ENCODE data around the gene POLD1. TPM values are rescaled to one million over a fixed set of nuclear protein-coding genes. Genes with fewer than 3 reads are reported as not detected.
"Not testable (repeated sequence)": the region's sequence is repeated elsewhere in the genome, so short reads cannot be mapped to it uniquely, and the experiment has no call there.

The POLD1 gene
- total and polyA plus RNA-seq, 2 experiments from 2014 or later = 18.2 to 32.6 TPM

- H4K20me1 ChIP-seq (ENCODE audit: insufficient read depth, poor library complexity, severe bottlenecking) = no peaks in the 10 kb centered on the region
- H3K9me2 ChIP-seq (replicated peaks; ENCODE audit: insufficient read depth) = no peaks in the 10 kb centered on the region
- no peaks in the 10 kb centered on the region for H3K27me3 ChIP-seq
- DNase-seq (ENCODE audit: low spot score) = no peak
- peak overlapping the region; percentile 34 for H3K4me3 ChIP-seq
- peak overlapping the region; percentile 83 for H3K27ac ChIP-seq
- 18% methylated on average over 24 of the region's 26 CpGs for WGBS (ENCODE audit: low lambda C conversion rate, missing lambda C conversion rate)
- peak overlapping the region; percentile 36 for H2AFZ ChIP-seq
- H3K36me3 ChIP-seq (replicated peaks; ENCODE audit: insufficient read depth, low read depth) = no peaks in the 10 kb centered on the region
- peak overlapping the region; percentile 98 for H3K4me2 ChIP-seq
- H3K9me3 ChIP-seq (ENCODE audit: low read depth) = no peaks in the 10 kb centered on the region
- no peak for TF ChIP-seq EZH2phosphoT487 (IDR thresholded peaks at IDR 0.05; ENCODE audit: low read depth, severe bottlenecking, unreplicated experiment)
- TF ChIP-seq, protein P1, sequence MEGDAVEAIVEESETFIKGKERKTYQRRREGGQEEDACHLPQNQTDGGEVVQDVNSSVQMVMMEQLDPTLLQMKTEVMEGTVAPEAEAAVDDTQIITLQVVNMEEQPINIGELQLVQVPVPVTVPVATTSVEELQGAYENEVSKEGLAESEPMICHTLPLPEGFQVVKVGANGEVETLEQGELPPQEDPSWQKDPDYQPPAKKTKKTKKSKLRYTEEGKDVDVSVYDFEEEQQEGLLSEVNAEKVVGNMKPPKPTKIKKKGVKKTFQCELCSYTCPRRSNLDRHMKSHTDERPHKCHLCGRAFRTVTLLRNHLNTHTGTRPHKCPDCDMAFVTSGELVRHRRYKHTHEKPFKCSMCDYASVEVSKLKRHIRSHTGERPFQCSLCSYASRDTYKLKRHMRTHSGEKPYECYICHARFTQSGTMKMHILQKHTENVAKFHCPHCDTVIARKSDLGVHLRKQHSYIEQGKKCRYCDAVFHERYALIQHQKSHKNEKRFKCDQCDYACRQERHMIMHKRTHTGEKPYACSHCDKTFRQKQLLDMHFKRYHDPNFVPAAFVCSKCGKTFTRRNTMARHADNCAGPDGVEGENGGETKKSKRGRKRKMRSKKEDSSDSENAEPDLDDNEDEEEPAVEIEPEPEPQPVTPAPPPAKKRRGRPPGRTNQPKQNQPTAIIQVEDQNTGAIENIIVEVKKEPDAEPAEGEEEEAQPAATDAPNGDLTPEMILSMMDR (IDR thresholded peaks at IDR 0.05; ENCODE audit: poor library complexity) = no peak
- no peak for TF ChIP-seq EZH2 (IDR thresholded peaks at IDR 0.05; ENCODE audit: borderline replicate concordance)
- peaks cover 31% of the 10 kb centered on the region for H3K79me2 ChIP-seq
- H3K4me1 ChIP-seq (ENCODE audit: insufficient read depth) = peaks cover 11% of the 10 kb centered on the region
These were observed 763 bp downstream of the POLD1 start for GRCh38 chr19:50384685-50385535.

GRCh38 chr19:50387176-50387867 lies 3.2 kb downstream of the POLD1 start:
- 95% methylated on average over 21 of the region's 21 CpGs for WGBS (ENCODE audit: low lambda C conversion rate, missing lambda C conversion rate)
- Histone ChIP-seq H3K4me1 (ENCODE audit: insufficient read depth) (peaks cover 11% of the 10 kb centered on the region), H3K4me3 (no peak overlapping the region), H3K79me2 (peaks cover 32% of the 10 kb centered on the region), H3K4me2 (no peak overlapping the region), H2AFZ (no peak overlapping the region), H3K27me3 (no peaks in the 10 kb centered on the region), H3K9me3 (ENCODE audit: low read depth) (no peaks in the 10 kb centered on the region), H3K36me3 (replicated peaks; ENCODE audit: insufficient read depth, low read depth) (no peaks in the 10 kb centered on the region), H4K20me1 (ENCODE audit: insufficient read depth, poor library complexity, severe bottlenecking) (no peaks in the 10 kb centered on the region), H3K9me2 (replicated peaks; ENCODE audit: insufficient read depth) (no peaks in the 10 kb centered on the region), H3K27ac (no peak overlapping the region)
- DNase-seq (ENCODE audit: low spot score) = no peak
- TF ChIP-seq EZH2phosphoT487 (IDR thresholded peaks at IDR 0.05; ENCODE audit: low read depth, severe bottlenecking, unreplicated experiment) (no peak), EZH2 (IDR thresholded peaks at IDR 0.05; ENCODE audit: borderline replicate concordance) (no peak)
- TF ChIP-seq, protein P1 (IDR thresholded peaks at IDR 0.05; ENCODE audit: poor library complexity) = no peak

- Histone ChIP-seq H3K79me2 (peaks cover 37% of the 10 kb centered on the region), H3K4me3 (no peak overlapping the region), H3K4me2 (no peak overlapping the region), H3K4me1 (ENCODE audit: insufficient read depth) (peaks cover 11% of the 10 kb centered on the region), H3K27ac (no peak overlapping the region), H2AFZ (no peak overlapping the region), H3K9me2 (replicated peaks; ENCODE audit: insufficient read depth) (no peaks in the 10 kb centered on the region), H4K20me1 (ENCODE audit: insufficient read depth, poor library complexity, severe bottlenecking) (no peaks in the 10 kb centered on the region), H3K27me3 (no peaks in the 10 kb centered on the region), H3K36me3 (replicated peaks; ENCODE audit: insufficient read depth, low read depth) (no peaks in the 10 kb centered on the region), H3K9me3 (ENCODE audit: low read depth) (no peaks in the 10 kb centered on the region)
- no peak for DNase-seq (ENCODE audit: low spot score)
- over 99% methylated on average over 8 of the region's 8 CpGs for WGBS (ENCODE audit: low lambda C conversion rate, missing lambda C conversion rate)
- TF ChIP-seq EZH2phosphoT487 (IDR thresholded peaks at IDR 0.05; ENCODE audit: low read depth, severe bottlenecking, unreplicated experiment) (no peak), EZH2 (IDR thresholded peaks at IDR 0.05; ENCODE audit: borderline replicate concordance) (no peak)
- TF ChIP-seq, protein P1 (IDR thresholded peaks at IDR 0.05; ENCODE audit: poor library complexity) = no peak
These were observed 3.7 kb downstream of the POLD1 start for GRCh38 chr19:50387868-50388245.

- H3K4me2 ChIP-seq; DNase-seq (ENCODE audit: low spot score); H3K9me3 ChIP-seq (ENCODE audit: low read depth); H3K27ac ChIP-seq; H4K20me1 ChIP-seq (ENCODE audit: insufficient read depth, poor library complexity, severe bottlenecking); H3K36me3 ChIP-seq (replicated peaks; ENCODE audit: insufficient read depth, low read depth); H2AFZ ChIP-seq; H3K9me2 ChIP-seq (replicated peaks; ENCODE audit: insufficient read depth); H3K27me3 ChIP-seq; H3K4me3 ChIP-seq; H3K4me1 ChIP-seq (ENCODE audit: insufficient read depth): not testable (repeated sequence)
- WGBS (ENCODE audit: low lambda C conversion rate, missing lambda C conversion rate) = 97% methylated on average over 3 of the region's 3 CpGs
- H3K79me2 ChIP-seq = peaks cover 38% of the 10 kb centered on the region
These were observed 6.1 kb downstream of the POLD1 start for GRCh38 chr19:50390295-50390694.

- DNase-seq (ENCODE audit: low spot score); H3K9me2 ChIP-seq (replicated peaks; ENCODE audit: insufficient read depth); H3K4me2 ChIP-seq; H3K9me3 ChIP-seq (ENCODE audit: low read depth); H3K36me3 ChIP-seq (replicated peaks; ENCODE audit: insufficient read depth, low read depth); H3K4me3 ChIP-seq; H3K27ac ChIP-seq; H2AFZ ChIP-seq; H3K27me3 ChIP-seq; H4K20me1 ChIP-seq (ENCODE audit: insufficient read depth, poor library complexity, severe bottlenecking); H3K4me1 ChIP-seq (ENCODE audit: insufficient read depth): not testable (repeated sequence)
- 97% methylated on average over 19 of the region's 23 CpGs for WGBS (ENCODE audit: low lambda C conversion rate, missing lambda C conversion rate)
- peaks cover 32% of the 10 kb centered on the region for H3K79me2 ChIP-seq
These were observed 6.8 kb downstream of the POLD1 start for GRCh38 chr19:50390952-50391351.

Data from hepatocyte (in vitro differentiated cells).